ENCODE data around the gene STK10.
"Not testable (repeated sequence)": the region's sequence is repeated elsewhere in the genome, so short reads cannot be mapped to it uniquely, and the experiment has no call there.

Gene STK10

DNA sequence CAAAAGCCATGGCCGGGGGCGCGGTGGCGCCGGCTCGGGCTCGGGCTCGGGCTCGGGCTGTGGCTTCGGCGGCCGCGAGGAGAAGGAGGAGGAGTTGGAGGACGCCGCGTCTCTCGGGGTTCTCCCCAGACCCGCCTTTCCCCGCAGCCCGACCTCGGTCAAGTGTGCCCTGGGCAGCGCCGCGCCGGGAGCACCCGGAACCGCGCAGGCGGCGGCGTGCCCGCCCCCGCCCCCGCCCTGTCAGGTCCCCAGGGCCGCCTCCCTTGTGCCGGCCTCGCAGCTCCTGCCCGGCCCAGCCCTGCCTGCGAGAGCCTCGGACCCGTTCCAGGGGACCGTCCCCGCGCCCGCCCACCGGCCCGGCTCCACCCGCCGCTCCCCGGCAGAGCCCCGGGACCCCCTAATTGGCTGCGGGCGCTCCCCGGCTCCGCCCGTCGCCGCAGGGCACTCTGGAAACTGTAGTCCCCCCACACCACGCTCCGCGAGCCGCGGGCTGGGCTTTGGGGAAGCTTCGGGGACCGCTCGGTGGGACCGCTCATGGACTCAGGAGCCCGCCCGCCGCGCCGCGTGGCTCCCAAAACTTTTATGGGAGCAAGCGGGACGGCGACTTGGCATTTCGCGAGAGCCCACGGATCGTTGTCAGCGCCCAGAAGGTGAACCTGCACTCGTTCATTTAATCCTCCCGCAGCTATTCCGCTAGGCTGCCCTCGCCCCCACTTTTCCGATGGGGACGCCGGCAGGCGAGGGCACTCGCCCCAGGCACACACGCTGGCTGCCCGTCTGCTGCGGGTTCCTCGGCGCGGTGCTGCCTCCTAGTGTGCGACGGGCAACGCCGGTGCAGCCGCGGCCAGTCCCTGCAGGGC, at the start of gene STK10:
TSS of gene STK10 (minus strand) at position 192 of the 860 bp plus-strand sequence. CDS start at position 10, 182 bp downstream.
- peak; percentile 91 for DNase-seq

DNA sequence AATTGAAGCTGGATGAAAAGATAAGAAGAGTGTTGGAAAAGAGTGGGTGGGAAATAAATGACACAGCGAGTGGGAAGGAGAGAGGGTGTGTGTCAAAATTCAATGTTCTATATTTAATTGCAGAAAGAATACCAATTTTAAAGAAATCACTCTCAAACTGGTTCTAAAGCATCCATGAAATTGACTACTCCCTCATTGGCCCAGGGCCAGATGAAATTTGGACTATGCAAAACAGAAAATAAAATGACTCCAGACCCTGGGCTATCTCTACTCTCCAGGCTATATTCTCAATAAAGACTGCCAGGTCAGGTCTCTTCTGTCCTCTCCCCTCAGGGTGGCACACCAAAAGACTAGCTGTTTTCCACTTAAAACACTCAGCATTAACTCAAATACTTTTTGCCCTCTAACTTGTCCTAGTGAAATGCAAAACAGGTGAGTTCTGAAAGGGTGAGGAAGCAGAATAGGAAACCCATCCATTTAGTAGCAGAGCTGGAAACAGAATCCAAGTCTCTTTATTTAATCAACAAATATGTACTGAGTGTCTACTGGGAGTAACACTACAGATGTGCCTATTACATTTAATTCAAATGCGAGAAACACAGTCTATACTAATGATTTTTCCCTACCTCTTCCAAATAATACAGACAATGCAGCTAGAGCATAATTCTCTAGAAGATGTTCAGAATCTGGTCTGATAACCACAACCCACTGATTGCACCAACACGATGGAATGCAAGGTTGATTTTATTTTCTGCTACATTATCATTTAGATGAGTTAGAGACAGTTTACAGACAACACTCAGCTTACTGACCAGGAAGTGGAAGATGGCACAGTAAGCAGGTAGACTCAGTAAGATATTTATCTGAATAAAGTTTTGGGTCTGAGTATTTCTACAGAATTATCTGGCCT, 48.1 kb upstream of the STK10 start:
- DNase-seq = no peak

DNA sequence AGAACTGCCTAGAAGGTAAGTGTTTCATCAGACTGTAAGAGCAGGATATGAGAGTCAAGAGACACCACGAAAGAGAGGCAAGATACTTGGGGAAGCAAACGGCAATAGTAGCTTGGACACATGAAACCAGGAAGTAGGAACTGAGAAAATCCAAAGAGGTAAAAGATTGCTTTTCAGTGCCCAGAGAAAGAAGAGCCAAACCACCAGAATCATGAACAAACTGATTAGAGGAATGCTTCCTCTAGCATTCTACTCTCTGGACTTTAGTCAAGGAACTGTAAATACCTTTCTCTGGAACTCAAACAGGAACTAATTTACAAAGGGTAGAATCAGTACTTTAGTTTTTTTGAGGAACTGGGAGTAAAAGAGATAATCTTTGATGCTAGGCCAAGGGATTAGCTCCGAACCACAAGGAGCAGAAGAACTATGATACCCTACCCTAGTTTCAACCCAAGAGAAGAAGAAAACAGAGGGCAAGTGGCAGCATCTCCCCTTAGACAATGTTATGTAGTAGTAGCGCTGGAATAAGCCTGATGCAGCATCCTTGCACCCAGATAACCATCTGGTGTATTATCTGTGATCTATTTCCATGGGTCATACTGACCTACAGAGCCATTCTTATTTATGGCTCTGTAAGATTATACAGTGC, 47.2 kb upstream of the STK10 start:
- no peak for DNase-seq

GRCh38 chr5:172234031-172234430, 46.0 kb upstream of the STK10 start:
- no peak for DNase-seq

- DNase-seq = no peak
These were observed 41.9 kb upstream of the STK10 start for GRCh38 chr5:172229904-172230303.

DNA sequence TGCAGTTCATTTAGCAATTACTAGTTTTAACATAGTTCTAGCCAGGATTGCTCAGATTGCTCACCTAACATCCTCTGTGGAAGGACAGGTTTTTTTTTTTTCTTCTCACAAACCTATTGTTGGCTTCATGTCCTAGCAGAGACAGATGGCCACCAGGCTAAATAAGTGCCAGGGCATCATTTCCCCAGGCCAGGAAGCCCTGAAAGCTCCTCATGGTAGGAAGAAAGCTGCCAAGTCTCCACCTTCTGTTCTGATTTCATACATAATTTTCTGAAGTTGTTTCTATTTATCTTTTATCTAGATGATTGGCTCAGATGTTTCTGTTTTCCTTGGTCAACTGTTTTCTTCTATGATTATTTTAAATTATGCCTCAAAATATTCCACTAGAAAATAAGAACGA, 37.0 kb upstream of the STK10 start:
- no peak for DNase-seq

- no peak for DNase-seq
These were observed 36.2 kb upstream of the STK10 start for GRCh38 chr5:172223901-172224873.

DNA sequence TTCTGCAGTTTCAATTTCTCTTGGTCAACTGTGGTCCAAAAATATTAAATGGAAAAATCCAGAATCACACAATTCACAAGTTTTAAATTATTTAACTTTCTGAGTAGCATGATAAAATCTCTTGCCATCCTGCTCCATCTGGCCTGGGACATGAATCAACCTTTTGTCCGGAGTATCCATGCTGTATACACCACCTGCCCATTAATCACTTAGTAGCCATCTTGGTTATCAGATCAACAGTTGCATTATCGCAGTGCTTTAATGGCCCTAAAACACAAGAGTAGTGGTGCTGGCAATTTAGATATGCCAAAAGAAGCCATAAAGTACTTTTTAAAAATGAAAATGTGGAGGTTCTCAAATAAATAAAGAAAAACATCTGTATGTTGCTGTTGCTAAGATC, 31.3 kb upstream of the STK10 start:
- DNase-seq = no peak

GRCh38 chr5:172216345-172216744, 28.3 kb upstream of the STK10 start:
- no peak for DNase-seq

- DNase-seq = no peak
These were observed 25.1 kb upstream of the STK10 start for GRCh38 chr5:172213126-172213525.

GRCh38 chr5:172211676-172212075, 23.7 kb upstream of the STK10 start:
- no peak for DNase-seq

DNA sequence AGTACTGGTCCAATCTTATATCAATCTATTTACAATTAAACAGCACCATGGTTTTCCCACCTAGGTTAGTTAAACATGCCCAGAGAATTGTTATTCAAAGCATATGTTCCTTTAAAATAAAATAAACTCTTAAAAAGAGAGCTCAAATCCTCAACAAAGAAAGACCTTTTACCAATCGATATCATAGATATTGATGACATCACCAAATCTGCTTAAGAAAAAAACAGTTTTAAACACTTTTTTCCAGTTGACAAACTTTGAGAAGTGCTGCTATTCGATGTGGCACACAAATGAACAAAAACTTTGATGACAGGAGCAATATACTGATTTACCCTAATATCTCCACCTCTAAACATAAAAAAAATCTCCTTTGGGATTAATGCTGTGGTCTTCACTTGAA, 21.7 kb upstream of the STK10 start:
- DNase-seq = no peak

DNA sequence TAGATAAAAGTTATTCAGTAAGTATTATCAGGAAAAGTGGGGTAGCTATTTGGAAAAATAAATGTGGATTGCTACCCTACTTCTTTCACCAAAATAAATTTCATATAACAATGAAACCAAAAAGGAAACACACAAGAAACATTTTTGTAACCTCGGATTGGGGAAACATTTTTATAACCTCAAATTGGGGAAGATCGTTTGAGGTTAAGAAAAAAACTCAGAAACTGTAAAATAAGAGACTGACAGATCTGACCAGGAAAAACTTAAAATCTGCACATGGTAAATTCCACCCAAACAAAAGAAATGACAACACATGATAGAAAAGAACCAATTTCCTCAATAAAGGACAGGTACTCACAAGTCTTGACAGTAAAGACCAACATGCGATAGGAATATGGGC, 19.5 kb upstream of the STK10 start:
- DNase-seq = no peak

GRCh38 chr5:172205984-172206383, 18.0 kb upstream of the STK10 start:
- not testable (repeated sequence) for DNase-seq

GRCh38 chr5:172200476-172200875, 12.5 kb upstream of the STK10 start:
- no peak for DNase-seq

DNA sequence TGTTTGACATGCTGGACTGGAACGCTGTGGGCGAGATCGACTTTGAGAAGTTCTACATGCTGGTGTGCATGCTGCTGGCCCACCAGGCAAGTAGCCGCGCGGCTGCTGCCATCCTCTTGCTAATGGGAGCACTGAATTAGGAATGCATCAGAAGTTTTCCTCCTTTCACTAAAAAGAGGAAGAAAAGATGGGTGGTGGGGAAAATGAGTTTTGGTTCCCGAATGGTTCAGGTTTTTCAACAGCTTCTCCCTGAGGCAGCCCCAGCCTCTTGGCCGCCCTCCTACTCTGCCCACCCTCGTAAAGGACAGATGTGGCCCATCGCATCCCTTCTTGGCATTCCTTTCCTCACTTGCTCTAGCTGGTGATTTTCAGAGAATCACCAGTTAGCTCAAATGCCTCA, 11.4 kb upstream of the STK10 start:
- DNase-seq = no peak

DNA sequence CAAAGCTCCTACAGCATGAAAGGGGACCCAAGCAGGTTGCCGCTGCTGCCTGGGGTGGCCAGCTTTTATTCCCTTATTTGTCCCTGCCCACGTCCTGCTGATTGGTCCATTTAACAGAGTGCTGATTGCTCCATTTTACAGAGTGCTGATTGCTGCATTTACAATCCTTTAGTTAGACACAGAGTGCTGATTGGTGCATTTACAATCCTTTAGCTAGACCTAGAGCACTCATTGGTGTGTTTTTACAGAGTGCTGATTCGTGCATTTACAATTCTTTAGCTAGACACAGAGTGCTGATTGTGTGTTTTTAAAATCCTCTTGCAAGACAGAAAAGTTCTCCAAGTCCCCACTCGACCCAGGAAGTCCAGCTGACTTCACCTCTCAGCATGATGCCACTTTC, 9.8 kb upstream of the STK10 start:
- not testable (repeated sequence) for DNase-seq

- no peak for DNase-seq
These were observed 7.2 kb upstream of the STK10 start for GRCh38 chr5:172194985-172195774.

- DNase-seq = no peak
These were observed 5.8 kb upstream of the STK10 start, which contains the start of gene EFCAB9 for GRCh38 chr5:172193872-172194271. Gene EFCAB9 (plus strand): TSS chr5:172194172. CDS start chr5:172194173, 1 bp downstream.

DNA sequence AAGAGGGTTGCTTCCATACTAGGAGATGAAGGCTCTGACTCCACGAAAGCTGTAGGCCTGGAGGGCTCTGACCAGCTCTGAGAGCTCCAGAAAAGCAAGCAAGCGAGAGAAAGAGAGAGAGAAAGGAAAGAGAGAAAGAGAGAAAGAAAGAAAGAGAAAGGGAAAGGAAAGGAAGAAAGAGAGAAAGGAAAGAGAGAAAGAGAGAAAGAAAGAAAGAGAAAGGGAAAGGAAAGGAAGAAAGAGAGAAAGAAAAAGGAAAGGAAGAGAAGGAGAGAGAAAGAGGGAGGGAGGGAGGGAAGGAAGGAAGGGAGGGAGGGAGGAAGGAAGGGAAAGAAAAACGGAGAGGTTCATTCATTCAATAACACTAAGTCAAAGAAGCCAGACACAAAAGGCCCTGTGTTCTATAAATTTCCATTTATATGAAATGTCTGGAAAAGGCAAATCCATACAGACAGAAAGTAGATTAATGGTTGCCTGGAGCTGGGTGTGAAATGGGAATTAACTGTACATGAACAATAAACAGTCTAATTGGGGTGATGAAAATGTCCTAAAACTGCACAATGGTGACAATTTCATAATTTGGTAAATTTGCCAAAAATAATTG, 1.8 kb upstream of the STK10 start:
- no peak for DNase-seq

Measured in CD4-positive, alpha-beta T cell treated with Interferon gamma for 1 hour (primary cell).